ENCODE data around the gene SGK2.

SGK2 gene

GRCh38 chr20:43558412-43559146 lies at the start of gene SGK2:
SGK2 (plus strand) TSS chr20:43559027; CDS start chr20:43566496, 7,469 bp downstream.
- no peak for DNase-seq (ENCODE audit: low read depth)

GRCh38 chr20:43511879-43512278 lies 46.9 kb upstream of the SGK2 start:
- no peak for DNase-seq (ENCODE audit: low read depth)

GRCh38 chr20:43513372-43513930 lies 45.4 kb upstream of the SGK2 start:
- DNase-seq (ENCODE audit: low read depth): no peak

GRCh38 chr20:43513931-43514647 lies 44.7 kb upstream of the SGK2 start:
- DNase-seq (ENCODE audit: low read depth): peak; percentile 99

GRCh38 chr20:43514648-43514999 lies 44.2 kb upstream of the SGK2 start:
- peak; percentile 16 for DNase-seq (ENCODE audit: low read depth)

- DNase-seq (ENCODE audit: low read depth): no peak
These were observed 43.2 kb upstream of the SGK2 start for GRCh38 chr20:43515628-43516027.

GRCh38 chr20:43516251-43516824 lies 42.5 kb upstream of the SGK2 start:
- no peak for DNase-seq (ENCODE audit: low read depth)

GRCh38 chr20:43520074-43520630 lies 38.7 kb upstream of the SGK2 start:
- DNase-seq (ENCODE audit: low read depth): no peak

GRCh38 chr20:43525021-43525420 lies 33.8 kb upstream of the SGK2 start:
- DNase-seq (ENCODE audit: low read depth): no peak

GRCh38 chr20:43528258-43528875 lies 30.5 kb upstream of the SGK2 start:
- DNase-seq (ENCODE audit: low read depth): no peak

- no peak for DNase-seq (ENCODE audit: low read depth)
These were observed 29.8 kb upstream of the SGK2 start for GRCh38 chr20:43529051-43529450.

- no peak for DNase-seq (ENCODE audit: low read depth)
These were observed 29.2 kb upstream of the SGK2 start for GRCh38 chr20:43529457-43530153.

GRCh38 chr20:43530321-43531090 lies 28.3 kb upstream of the SGK2 start:
- DNase-seq (ENCODE audit: low read depth): no peak

GRCh38 chr20:43531091-43531443 lies 27.8 kb upstream of the SGK2 start:
- DNase-seq (ENCODE audit: low read depth): no peak

GRCh38 chr20:43532416-43533055 lies 26.3 kb upstream of the SGK2 start:
- DNase-seq (ENCODE audit: low read depth): no peak

- no peak for DNase-seq (ENCODE audit: low read depth)
These were observed 25.8 kb upstream of the SGK2 start for GRCh38 chr20:43533060-43533459.

GRCh38 chr20:43534016-43534415 lies 24.8 kb upstream of the SGK2 start:
- DNase-seq (ENCODE audit: low read depth): no peak

- DNase-seq (ENCODE audit: low read depth): no peak
These were observed 24.0 kb upstream of the SGK2 start for GRCh38 chr20:43534791-43535350.

GRCh38 chr20:43535370-43536004 lies 23.3 kb upstream of the SGK2 start:
- DNase-seq (ENCODE audit: low read depth): no peak

Data from fibroblast of the conjunctiva (primary cell).